GM23248 (cell line): Measurements from ENCODE around the gene RPE. TPM values are rescaled to one million over a fixed set of nuclear protein-coding genes. Genes with fewer than 3 reads are reported as not detected.

ENCODE experiments used
- DNase-seq: peaks from one replicate; pipeline ENCODE4 v3.0.0-alpha.2; 2015
- H2AFZ ChIP-seq: fragments of 200-600 bp; sonication (generic); 2 replicates; pipeline ENCODE4 v1.6.1; 2016; ENCODE audit warnings: antibody characterized with exemption
- H3F3A ChIP-seq: fragments of 200-600 bp; sonication (generic); 2 replicates; pipeline ENCODE4 v1.6.1; 2016; ENCODE audit warnings: mild to moderate bottlenecking, antibody characterized with exemption, mixed run types; ENCODE audit not compliant: insufficient read depth
- H3K27ac ChIP-seq: fragments of 200-600 bp; sonication (generic); 2 replicates; pipeline ENCODE4 v1.5.1; 2016; ENCODE audit warnings: mild to moderate bottlenecking
- H3K27me3 ChIP-seq: fragments of 200-600 bp; sonication (generic); replicated peaks from 2 replicates; pipeline ENCODE4 v1.6.1; 2016; ENCODE audit warnings: mild to moderate bottlenecking; ENCODE audit not compliant: insufficient read depth
- H3K36me3 ChIP-seq: fragments of 200-600 bp; sonication (generic); 2 replicates; pipeline ENCODE4 v1.6.1; 2016; ENCODE audit warnings: low read depth, mild to moderate bottlenecking
- H3K4me1 ChIP-seq: fragments of 200-600 bp; sonication (generic); 2 replicates; pipeline ENCODE4 v1.6.1; 2016; ENCODE audit warnings: mild to moderate bottlenecking; ENCODE audit not compliant: insufficient read depth
- H3K4me2 ChIP-seq: fragments of 200-600 bp; sonication (generic); one replicate; pipeline ENCODE4 v1.6.1; 2016; ENCODE audit warnings: mild to moderate bottlenecking; ENCODE audit not compliant: unreplicated experiment
- H3K4me3 ChIP-seq: fragments of 200-600 bp; sonication (generic); 2 replicates; pipeline ENCODE4 v1.5.1; 2016; ENCODE audit warnings: mild to moderate bottlenecking
- H3K79me2 ChIP-seq: fragments of 200-600 bp; sonication (generic); 2 replicates; pipeline ENCODE4 v1.6.1; 2016; ENCODE audit warnings: mild to moderate bottlenecking; ENCODE audit not compliant: insufficient read depth
- H3K9ac ChIP-seq: fragments of 200-600 bp; sonication (generic); 2 replicates; pipeline ENCODE4 v1.6.1; 2016; ENCODE audit warnings: mild to moderate bottlenecking
- H3K9me2 ChIP-seq: fragments of 200-600 bp; sonication (generic); 2 replicates; pipeline ENCODE4 v1.6.1; 2016; ENCODE audit warnings: mixed run types, mild to moderate bottlenecking, moderate library complexity; ENCODE audit not compliant: insufficient read depth
- H3K9me3 ChIP-seq: fragments of 200-600 bp; sonication (generic); one replicate; pipeline ENCODE4 v1.6.1; 2017; ENCODE audit warnings: low read depth
- H4K20me1 ChIP-seq: fragments of 200-600 bp; sonication (generic); 2 replicates; pipeline ENCODE4 v1.6.0; 2016; ENCODE audit not compliant: insufficient read depth
- EZH2 ChIP-seq: fragments of 200-600 bp; sonication (generic); IDR thresholded peaks from 2 replicates; pipeline ENCODE4 v1.6.1; 2018; ENCODE audit warnings: antibody characterized with exemption, mild to moderate bottlenecking; ENCODE audit not compliant: insufficient read depth, poor library complexity, severe bottlenecking
- EZH2phosphoT487 ChIP-seq: fragments of 200-600 bp; sonication (generic); IDR thresholded peaks from 2 replicates; pipeline ENCODE4 v1.6.1; 2018; ENCODE audit warnings: antibody characterized with exemption, moderate library complexity, mild to moderate bottlenecking, low read depth; ENCODE audit not compliant: insufficient read depth
- WGBS, 2 experiments: methylation state at CpG; one replicate each; pipeline ENCODE4 v1.1.6; 2015 to 2017; ENCODE audit warnings: low lambda C conversion rate in 2 of 2, low coverage in 1 of 2; ENCODE audit errors: missing lambda C conversion rate in 2 of 2; 5-methylcytosine and 5-hydroxymethylcytosine counted together
- in situ Hi-C: fragments of 300-500 bp; cut with MboI; formaldehyde crosslinking; loops from 2 replicates; pipeline ENCODE4 v1.15.0; 2020
- polyA plus RNA-seq: library from polyadenylated mRNA; unstranded; fragments of >200 nt; fragmentation: Nextera tagmentation; extraction: Ambion mirVana; gene quantifications from 2 replicates; pipeline ENCODE4 v1.2.1, GENCODE V29; 2016
- total RNA-seq: library from RNA; depleted of rRNA; stranded (reverse); fragments of >200 nt; shearing (Covaris generic); gene quantifications from 2 replicates; pipeline ENCODE4 v1.2.3, GENCODE V29; 2014

Gene RPE
- total and polyA plus RNA-seq, 2 experiments from 2014 or later, result 51.4 to 100.0 TPM

DNA sequence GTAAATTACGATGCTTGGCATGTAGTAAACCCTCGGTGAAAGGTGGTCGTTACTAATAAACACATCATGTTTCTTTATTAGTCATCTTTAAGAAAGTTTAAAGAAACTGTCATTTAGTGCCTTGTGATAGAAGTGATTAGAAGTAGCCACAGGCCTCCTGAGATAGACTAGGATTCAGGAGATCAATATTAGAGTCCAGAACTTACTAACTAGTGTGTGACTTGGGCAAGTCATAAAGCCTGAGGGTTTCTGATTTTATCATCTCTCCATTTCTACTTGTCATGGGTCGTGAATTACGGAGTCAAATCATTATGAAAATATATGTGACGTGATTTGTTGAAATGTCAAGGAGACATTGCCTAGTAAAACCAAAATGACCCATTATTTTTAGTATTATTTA, 6.7 kb downstream of the RPE start:
- peaks cover 6% of the 10 kb centered on the region; the same call in 1 of the 2 replicates for H4K20me1 ChIP-seq
- in situ Hi-C loops, result no loop called here

DNA sequence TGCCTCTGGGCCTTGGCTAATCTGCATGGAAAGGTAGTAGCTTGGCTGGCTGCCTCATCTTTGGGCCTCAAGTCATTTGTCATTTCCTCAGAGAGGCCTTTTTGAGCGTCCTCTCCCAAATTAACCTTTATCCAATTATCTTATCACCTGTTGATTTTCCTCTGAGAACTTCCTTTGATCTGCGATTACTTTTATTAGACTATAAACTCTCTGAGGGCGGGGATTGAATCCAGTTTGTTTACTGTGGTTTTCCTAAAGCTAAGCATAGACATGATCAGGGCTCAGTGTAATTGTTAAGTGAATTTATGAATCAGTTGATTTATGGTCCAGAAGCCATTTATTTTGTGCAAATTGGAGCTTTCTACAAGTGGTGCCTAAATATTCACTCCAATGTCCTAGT, 7.5 kb downstream of the RPE start:
- DNase-seq, result no peak
- Histone ChIP-seq H2AFZ (no peak overlapping the region), H3K9me2 (no peaks in the 10 kb centered on the region), H3K9me3 (no peaks in the 10 kb centered on the region), H3K9ac (no peak overlapping the region), H4K20me1 (peaks cover 6% of the 10 kb centered on the region; the same call in 1 of the 2 replicates), H3F3A (no peaks in the 10 kb centered on the region), H3K4me2 (no peak overlapping the region), H3K4me1 (peaks cover 12% of the 10 kb centered on the region), H3K4me3 (no peak overlapping the region), H3K27me3 (no peaks in the 10 kb centered on the region), H3K36me3 (peaks cover 15% of the 10 kb centered on the region), H3K27ac (no peak overlapping the region), H3K79me2 (peaks cover 99% of the 10 kb centered on the region)
- 76 to 83% methylated on average over 3 of the region's 3 CpGs for WGBS, 2 experiments
- in situ Hi-C loops, result no loop called here
- TF ChIP-seq EZH2phosphoT487, result no peak
- TF ChIP-seq EZH2, result no peak

More for the DNA sequence above, 6.7 kb downstream of the RPE start:
- no peak for TF ChIP-seq EZH2
- TF ChIP-seq EZH2phosphoT487, result no peak
- 76% methylated on average over 6 of the region's 6 CpGs for WGBS, 2 experiments
- Histone ChIP-seq H3K9ac (no peak overlapping the region), H3K79me2 (peaks cover 100% of the 10 kb centered on the region), H3K27me3 (no peaks in the 10 kb centered on the region), H3K36me3 (peaks cover 10% of the 10 kb centered on the region; the same call in 1 of the 2 replicates), H3K4me3 (no peak overlapping the region), H3K9me3 (no peaks in the 10 kb centered on the region), H3K9me2 (no peaks in the 10 kb centered on the region), H3K27ac (no peak overlapping the region), H3F3A (no peaks in the 10 kb centered on the region), H3K4me2 (no peak overlapping the region), H2AFZ (no peak overlapping the region), H3K4me1 (peaks cover 20% of the 10 kb centered on the region)
- no peak for DNase-seq

DNA sequence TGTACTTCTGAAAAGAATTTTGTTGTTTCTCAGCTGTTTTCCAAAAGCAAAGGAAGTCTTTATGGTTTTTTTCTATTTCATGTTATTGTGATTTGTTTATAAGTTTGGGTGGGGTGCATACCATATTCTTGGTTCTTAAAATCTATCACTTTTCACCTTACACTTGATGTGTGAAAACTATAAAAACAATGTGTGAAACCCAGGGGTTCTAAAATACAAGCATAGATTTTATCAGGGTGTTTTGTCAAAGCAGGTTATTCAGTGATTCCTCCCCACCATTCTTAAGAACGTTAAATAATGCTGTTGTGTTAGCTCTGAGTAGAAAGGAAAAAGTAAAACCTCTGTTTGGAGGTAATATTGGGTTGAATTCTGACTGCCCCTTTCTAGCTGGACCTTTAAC, 17.7 kb downstream of the RPE start:
- Histone ChIP-seq H3K4me2 (no peak overlapping the region), H3K36me3 (peaks cover 76% of the 10 kb centered on the region), H3F3A (no peaks in the 10 kb centered on the region), H3K9me2 (no peaks in the 10 kb centered on the region), H3K79me2 (peaks cover 16% of the 10 kb centered on the region), H3K4me1 (no peaks in the 10 kb centered on the region), H3K27ac (no peak overlapping the region), H4K20me1 (0 out of 2 replicates have a peak, but pooled peaks cover 4% of the 10 kb centered on the region), H3K9me3 (no peaks in the 10 kb centered on the region), H3K9ac (no peak overlapping the region), H2AFZ (no peak overlapping the region), H3K4me3 (no peak overlapping the region), H3K27me3 (no peaks in the 10 kb centered on the region)
- in situ Hi-C loops, result no loop called here
- no peak for DNase-seq
- no peak for TF ChIP-seq EZH2
- no peak for TF ChIP-seq EZH2phosphoT487
- WGBS, 2 experiments, result 90 to 97% methylated on average over 1 of the region's 1 CpG

DNA sequence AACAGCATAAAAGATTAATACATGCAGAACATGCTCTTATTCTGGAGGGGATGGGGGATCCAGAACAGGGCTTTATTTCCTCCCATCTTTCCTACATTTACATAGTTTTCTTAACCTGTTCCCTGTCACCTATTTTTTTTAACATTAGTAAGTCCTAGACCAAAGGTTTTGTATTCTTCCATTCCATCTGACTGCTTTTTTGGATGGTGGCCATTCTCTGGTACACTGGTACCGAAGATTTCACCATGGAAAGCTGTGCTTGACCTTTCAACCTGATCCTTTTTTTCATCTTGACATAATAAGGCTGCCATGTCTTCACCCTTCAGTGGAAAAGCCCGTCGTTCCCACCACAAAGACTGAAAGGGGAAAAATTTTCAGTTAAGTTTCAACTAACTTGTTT, 20.4 kb downstream of the RPE start:
- TF ChIP-seq EZH2phosphoT487, result no peak
- TF ChIP-seq EZH2, result no peak
- no peaks in the 10 kb centered on the region for H3K9me2 ChIP-seq
- peaks cover 56% of the 10 kb centered on the region for H3K36me3 ChIP-seq
- no peaks in the 10 kb centered on the region for H3F3A ChIP-seq
- H3K4me1 ChIP-seq, result no peaks in the 10 kb centered on the region
- peaks cover 5% of the 10 kb centered on the region; the same call in 1 of the 2 replicates for H3K79me2 ChIP-seq
- H3K27me3 ChIP-seq, result no peaks in the 10 kb centered on the region
- WGBS, 2 experiments, result 94 to 97% methylated on average over 3 of the region's 3 CpGs
- in situ Hi-C loops, result no loop called here
- H4K20me1 ChIP-seq, result no peaks in the 10 kb centered on the region
- no peak for DNase-seq
- no peak overlapping the region for H3K27ac ChIP-seq
- H3K9me3 ChIP-seq, result no peaks in the 10 kb centered on the region
- H3K4me3 ChIP-seq, result no peak overlapping the region
- no peak overlapping the region for H2AFZ ChIP-seq
- H3K4me2 ChIP-seq, result no peak overlapping the region
- H3K9ac ChIP-seq, result no peak overlapping the region

DNA sequence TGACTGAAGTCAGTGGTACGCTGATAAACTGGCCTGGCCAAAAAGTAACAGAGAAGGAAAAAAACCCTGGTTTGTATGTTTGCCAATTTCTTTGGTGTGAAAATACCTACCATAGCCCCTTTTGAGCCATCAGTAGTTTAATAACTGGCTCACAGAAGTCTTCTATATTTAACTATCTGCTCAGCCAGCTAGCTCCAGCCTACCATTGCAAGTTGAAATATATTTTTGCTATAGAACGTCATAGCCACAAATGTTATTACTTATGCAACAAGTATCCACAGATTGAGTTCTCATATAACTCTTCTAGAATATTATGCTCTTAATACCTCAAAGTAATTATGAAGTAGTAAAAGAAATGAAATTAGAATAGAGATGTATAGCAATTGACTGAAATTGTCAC, 25.2 kb downstream of the RPE start:
- H3F3A ChIP-seq, result peaks cover 5% of the 10 kb centered on the region; the same call in 1 of the 2 replicates
- no peaks in the 10 kb centered on the region for H3K27me3 ChIP-seq
- 94 to 97% methylated on average over 2 of the region's 2 CpGs for WGBS, 2 experiments
- H3K36me3 ChIP-seq, result peaks cover 16% of the 10 kb centered on the region
- no peaks in the 10 kb centered on the region for H4K20me1 ChIP-seq
- no peaks in the 10 kb centered on the region for H3K4me1 ChIP-seq
- no peaks in the 10 kb centered on the region for H3K9me2 ChIP-seq
- no peak overlapping the region for H3K4me3 ChIP-seq
- H3K9me3 ChIP-seq, result no peaks in the 10 kb centered on the region
- H2AFZ ChIP-seq, result no peak overlapping the region
- no peak overlapping the region for H3K9ac ChIP-seq
- in situ Hi-C loops, result no loop called here
- DNase-seq, result no peak
- H3K79me2 ChIP-seq, result no peaks in the 10 kb centered on the region
- no peak for TF ChIP-seq EZH2phosphoT487
- no peak for TF ChIP-seq EZH2
- H3K4me2 ChIP-seq, result no peak overlapping the region
- H3K27ac ChIP-seq, result no peak overlapping the region
